GM19463 (cell line): ENCODE data around the gene BMPR1B.

Source experiments
- ATAC-seq: cut with Tn5 transposase; IDR thresholded peaks from one replicate; pipeline ENCODE4 v1.9.1; 2021; ENCODE audit warnings: mild to moderate bottlenecking, moderate library complexity; ENCODE audit not compliant: unreplicated experiment

The BMPR1B gene

GRCh38 chr4:94947681-94948108 lies 189.9 kb downstream of the BMPR1B start:
- no peak for ATAC-seq

GRCh38 chr4:94954251-94954650 lies 196.5 kb downstream of the BMPR1B start:
- no peak for ATAC-seq

- no peak for ATAC-seq
These were observed 199.3 kb downstream of the BMPR1B start for GRCh38 chr4:94957030-94957429.

- no peak for ATAC-seq
These were observed 201.6 kb downstream of the BMPR1B start for GRCh38 chr4:94959307-94959706.

GRCh38 chr4:94960708-94961107 lies 203.0 kb downstream of the BMPR1B start:
- ATAC-seq, result no peak

GRCh38 chr4:94961420-94961819 lies 203.7 kb downstream of the BMPR1B start:
- no peak for ATAC-seq

GRCh38 chr4:94962484-94962883 lies 204.7 kb downstream of the BMPR1B start:
- no peak for ATAC-seq

GRCh38 chr4:94965852-94966251 lies 208.1 kb downstream of the BMPR1B start:
- ATAC-seq, result no peak

GRCh38 chr4:94968493-94968892 lies 210.7 kb downstream of the BMPR1B start:
- no peak for ATAC-seq

GRCh38 chr4:94970650-94971049 lies 212.9 kb downstream of the BMPR1B start:
- ATAC-seq, result no peak

GRCh38 chr4:94974773-94975172 lies 217.0 kb downstream of the BMPR1B start:
- ATAC-seq, result no peak

- no peak for ATAC-seq
These were observed 218.7 kb downstream of the BMPR1B start for GRCh38 chr4:94976371-94977011.

- ATAC-seq, result no peak
These were observed 221.1 kb downstream of the BMPR1B start for GRCh38 chr4:94978904-94979303.

GRCh38 chr4:94979621-94980020 lies 221.9 kb downstream of the BMPR1B start:
- ATAC-seq, result no peak

GRCh38 chr4:94995684-94996394 lies 238.1 kb downstream of the BMPR1B start:
- peak; percentile 44 for ATAC-seq

- no peak for ATAC-seq
These were observed 242.4 kb downstream of the BMPR1B start for GRCh38 chr4:95000076-95000648.

- no peak for ATAC-seq
These were observed 247.2 kb downstream of the BMPR1B start for GRCh38 chr4:95004912-95005311.

- ATAC-seq, result no peak
These were observed 250.2 kb downstream of the BMPR1B start for GRCh38 chr4:95007998-95008397.

GRCh38 chr4:95013236-95013635 lies 255.5 kb downstream of the BMPR1B start:
- no peak for ATAC-seq

- ATAC-seq, result no peak
These were observed 256.3 kb downstream of the BMPR1B start for GRCh38 chr4:95014068-95014467.

GRCh38 chr4:95017305-95018064 lies 259.7 kb downstream of the BMPR1B start:
- no peak for ATAC-seq
